Middle frontal gyrus (tissue), 1 donor: ENCODE results near the gene AVEN.
"Not testable (repeated sequence)": the region's sequence is repeated elsewhere in the genome, so short reads cannot be mapped to it uniquely, and the experiment has no call there.

Source experiments
- DNase-seq: peaks from one replicate; pipeline ENCODE4 v3.0.0-alpha.2; 2015; ENCODE audit warnings: low spot score; ENCODE audit errors: extremely low spot score

Gene AVEN, protein sequence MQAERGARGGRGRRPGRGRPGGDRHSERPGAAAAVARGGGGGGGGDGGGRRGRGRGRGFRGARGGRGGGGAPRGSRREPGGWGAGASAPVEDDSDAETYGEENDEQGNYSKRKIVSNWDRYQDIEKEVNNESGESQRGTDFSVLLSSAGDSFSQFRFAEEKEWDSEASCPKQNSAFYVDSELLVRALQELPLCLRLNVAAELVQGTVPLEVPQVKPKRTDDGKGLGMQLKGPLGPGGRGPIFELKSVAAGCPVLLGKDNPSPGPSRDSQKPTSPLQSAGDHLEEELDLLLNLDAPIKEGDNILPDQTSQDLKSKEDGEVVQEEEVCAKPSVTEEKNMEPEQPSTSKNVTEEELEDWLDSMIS

GRCh38 chr15:34038871-34039789, at the start of gene AVEN:
AVEN (minus strand) TSS chr15:34039204; CDS start chr15:34039046, 158 bp downstream.
- DNase-seq = no peak

DNA sequence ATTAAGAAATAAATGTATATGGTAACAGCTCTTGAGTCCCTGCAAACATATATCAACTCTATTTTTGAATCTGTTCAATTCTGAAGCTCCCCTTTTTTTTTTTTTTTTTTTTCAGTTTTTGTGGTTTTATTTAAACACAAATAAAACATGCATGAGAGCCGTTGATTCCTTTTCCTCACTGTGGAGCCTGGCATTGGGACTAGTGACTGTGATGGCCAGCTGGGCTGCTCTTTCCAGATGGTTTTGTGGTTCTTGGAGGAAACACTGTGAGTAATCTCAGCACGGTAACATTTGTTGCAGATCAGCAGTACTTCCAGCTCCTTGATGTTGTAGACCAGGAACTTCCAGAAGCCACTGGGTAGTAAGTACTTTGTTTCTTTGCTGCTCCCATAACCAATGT, 46.7 kb upstream of the AVEN start:
- no peak for DNase-seq

GRCh38 chr15:34084086-34084485, 45.1 kb upstream of the AVEN start:
- DNase-seq = peak; percentile 30

- no peak for DNase-seq
Observed at GRCh38 chr15:34079904-34080303, 40.9 kb upstream of the AVEN start.

- DNase-seq = no peak
Observed at GRCh38 chr15:34078900-34079299, 39.9 kb upstream of the AVEN start.

GRCh38 chr15:34076785-34077184, 37.8 kb upstream of the AVEN start:
- no peak for DNase-seq

GRCh38 chr15:34070003-34070402, 31.0 kb upstream of the AVEN start:
- DNase-seq = no peak

DNA sequence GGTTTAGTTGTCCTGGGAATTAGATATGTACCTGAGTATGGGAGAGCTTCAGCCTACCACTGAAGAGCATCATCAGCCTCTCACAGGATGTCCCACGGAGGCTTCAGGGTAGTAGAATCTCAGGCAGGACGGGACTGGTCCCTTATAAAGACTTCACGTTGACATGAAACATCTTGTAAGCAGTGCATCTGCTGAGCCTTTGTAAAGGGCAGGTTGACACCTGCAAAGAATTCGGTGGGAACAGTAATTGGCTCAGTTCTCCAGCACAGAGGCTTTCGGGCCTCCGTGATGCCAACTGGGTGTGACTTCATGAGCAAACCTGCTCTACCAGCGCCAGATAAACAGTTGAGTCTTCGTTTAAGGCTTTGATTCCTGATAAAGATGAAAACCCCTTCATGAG, 26.9 kb upstream of the AVEN start:
- no peak for DNase-seq

DNA sequence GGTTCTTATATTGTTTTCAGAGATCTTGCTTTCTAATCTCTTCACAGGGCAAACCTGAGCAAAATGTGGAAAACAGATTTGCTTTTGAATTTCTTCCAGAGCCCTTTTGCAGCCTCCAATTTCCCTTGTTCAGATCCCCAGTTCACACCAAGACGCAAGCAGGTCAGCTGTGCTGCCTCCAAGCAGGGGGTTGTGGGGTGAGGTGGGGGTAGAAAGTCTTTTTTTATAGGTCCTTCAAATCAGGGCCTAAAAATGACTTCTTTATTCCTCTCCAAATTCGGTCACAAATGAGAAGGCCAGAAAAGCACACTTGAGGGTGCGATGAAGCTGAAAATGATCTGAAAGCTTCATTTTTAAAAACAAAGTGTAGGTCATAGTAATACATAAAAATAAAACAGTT, 26.3 kb upstream of the AVEN start:
- DNase-seq = no peak

GRCh38 chr15:34064438-34064837, 25.4 kb upstream of the AVEN start:
- no peak for DNase-seq

DNA sequence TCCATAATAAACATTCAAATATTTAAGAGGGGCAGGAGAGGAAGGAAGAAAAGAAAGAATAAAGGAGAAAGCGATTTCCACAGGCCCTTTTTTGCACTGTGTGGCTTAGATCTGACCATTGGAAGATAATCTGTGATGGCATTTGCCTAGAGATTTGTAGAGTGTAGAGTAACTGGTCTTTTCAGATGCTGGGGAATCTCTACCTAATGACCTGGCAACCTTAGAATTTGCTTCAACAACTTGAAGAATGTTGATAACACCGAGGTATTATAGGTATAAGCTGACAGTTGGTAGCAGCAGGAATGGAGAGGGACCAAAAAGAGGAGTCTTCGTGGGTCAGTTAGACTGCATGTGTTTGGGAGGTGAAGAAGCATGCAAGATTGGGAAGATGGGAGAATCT, 20.9 kb upstream of the AVEN start:
- DNase-seq = no peak

DNA sequence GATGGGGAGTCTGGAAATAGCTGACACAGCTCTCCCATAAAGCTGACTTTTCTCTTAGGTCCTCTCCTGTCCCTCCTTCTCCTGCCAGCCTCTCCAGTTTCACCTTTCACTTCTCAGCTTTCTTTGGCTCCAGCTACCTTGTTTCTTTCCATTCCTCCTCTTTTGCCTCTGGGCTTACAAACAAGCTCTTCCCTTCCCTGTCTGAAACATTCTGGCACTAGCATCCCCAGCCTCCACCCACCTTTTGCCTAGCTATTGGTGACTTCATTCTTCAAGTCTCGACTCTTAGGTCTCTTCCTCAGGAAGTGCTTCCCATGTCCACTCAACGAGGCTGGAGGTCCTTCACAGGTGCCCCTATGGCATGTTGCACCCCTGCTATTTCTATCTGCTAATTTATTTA, 20.5 kb upstream of the AVEN start:
- DNase-seq = no peak

DNA sequence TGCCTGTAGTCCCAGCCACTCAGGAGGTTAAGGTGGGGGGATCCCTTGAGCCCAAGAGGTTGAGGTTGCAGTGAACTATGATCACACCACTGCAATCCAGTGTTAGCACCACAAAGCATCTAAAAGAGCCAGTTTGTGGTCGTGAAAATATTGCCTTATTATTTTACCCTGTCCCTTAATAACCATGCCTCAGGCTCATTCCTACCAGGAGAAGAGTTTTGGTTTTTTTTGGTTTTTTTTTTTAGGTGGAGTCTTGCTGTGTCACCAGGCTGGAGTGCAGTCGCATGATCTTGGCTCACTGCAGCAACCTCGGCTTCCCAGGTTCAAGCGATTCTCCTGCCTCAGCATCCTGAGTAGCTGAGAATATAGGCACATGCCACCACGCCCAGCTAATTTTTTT, 17.9 kb upstream of the AVEN start:
- no peak for DNase-seq

GRCh38 chr15:34055868-34056595, 17.0 kb upstream of the AVEN start:
- no peak for DNase-seq

DNA sequence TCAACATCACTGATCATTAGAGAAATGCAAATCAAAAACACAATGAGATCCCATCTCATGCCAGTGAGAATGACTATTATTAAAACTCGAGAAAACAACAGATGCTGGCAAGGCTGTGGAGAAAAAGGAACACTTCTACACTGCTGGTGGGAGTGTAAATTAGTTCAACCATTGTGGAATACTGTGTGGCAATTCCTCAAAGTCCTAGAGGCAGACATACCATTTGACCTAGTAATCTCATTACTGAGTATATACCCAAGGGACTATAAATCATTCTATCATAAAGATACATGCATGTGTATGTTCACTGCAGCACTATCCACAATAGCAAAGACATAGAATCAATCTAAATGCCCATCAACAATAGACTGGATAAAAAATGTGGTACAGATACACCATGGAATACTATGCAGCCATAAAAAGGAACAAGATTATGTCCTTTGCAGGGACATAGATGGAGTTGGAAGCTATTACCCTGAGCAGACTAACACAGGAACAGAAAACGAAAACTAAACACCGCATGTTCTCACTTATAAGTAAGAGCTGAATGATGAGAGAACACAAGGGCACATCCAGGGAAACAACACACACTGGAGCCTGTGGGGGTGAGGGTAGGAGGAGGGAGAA, 15.2 kb upstream of the AVEN start:
- no peak for DNase-seq

GRCh38 chr15:34050385-34050784, 11.4 kb upstream of the AVEN start:
- not testable (repeated sequence) for DNase-seq

DNA sequence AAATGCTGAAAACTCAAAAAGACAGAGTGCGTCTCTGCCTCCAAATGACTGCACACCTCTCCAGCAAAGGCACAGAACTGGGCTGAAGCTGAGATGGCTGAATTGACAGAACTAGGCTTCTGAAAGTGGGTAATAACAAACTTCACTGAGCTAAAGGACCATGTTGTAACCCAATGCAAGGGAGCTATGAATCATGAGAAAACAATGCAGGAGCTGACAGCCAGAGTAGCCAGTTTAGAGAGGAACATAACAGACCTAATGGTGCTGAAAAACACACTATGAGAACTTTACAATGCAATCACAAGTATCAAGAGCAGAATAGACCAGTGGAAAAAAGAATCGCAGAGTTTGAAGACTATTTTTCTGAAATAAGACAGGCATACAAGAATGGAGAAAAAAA, 10.1 kb upstream of the AVEN start:
- no peak for DNase-seq

DNA sequence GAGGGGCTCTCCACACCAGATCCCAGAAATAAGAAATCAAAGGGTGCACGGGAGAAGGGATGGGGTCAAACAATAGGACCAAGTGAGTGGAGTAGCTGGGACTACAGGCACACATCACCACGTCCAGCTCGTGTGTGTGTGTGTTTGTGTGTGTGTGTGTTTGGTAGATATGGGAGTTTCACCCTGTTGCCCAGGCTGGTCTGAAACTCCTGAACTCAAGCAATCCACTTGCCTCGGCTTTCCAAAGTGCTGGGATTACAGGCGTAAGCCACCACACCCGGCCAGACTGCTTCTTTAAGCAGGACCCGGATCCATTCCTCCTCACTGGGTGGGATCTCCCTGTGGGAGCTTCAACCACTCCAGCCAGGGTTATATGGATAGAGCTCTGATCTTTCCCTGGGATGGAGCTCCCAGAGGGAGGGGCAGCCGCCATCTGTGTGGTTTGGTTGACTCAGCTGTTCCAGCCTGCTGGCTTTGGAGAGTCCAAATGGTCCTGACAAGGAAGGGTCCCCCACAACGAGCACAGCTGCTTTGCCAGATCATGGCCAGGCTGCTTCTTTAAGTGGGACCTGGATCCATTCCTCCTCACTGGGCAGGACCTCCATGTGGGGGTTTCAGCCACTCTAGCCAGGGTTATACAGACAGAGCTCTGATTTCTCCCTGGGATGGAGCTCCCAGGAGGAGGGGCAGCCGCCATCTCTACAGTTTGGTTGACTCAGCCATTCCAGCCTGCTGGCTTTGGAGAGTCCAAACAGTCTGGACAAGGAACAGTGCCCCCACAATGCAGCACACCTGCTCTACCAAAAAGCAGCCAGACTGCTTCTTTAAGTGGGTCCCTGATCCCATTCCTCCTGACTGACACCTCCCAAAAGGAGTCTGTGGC, 9.1 kb upstream of the AVEN start:
- DNase-seq = no peak

DNA sequence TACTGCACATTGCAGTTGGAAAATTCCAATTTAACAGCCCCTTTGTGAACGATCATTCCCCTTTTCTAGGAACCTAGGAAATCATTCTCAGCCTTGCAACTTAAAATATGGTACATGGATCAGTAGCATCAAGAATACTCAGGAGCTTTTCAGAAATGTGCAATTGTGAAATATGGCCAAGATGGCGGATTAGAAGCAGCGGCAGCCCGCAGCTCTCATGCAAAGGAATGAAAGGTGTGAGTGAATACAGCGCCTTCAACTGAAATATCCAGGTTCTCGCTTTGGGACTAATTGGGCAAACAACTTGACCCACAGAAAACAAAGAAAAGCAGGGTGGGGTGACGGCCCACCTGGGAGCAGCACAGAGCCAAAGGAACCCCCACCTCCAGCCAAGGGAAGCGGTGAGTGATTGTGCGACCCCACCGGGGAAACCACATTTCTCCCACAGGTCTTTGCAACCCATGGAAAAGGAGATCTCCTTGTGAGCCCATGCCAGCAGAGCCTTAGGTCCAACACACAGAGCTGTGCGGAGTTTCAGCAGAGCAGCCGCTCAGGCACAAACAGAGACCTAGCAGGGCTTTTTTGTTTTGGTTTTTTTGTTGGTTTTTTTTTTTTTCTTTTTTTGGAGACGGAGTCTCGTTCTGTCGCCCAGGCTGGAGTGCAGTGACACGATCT, 7.6 kb upstream of the AVEN start:
- no peak for DNase-seq

GRCh38 chr15:34043813-34044212, 4.8 kb upstream of the AVEN start:
- DNase-seq = no peak
